ENCODE measurements around the gene MAP3K14.
A peak's percentile ranks its signal among the peaks of the same experiment; 100 is the strongest.

The MAP3K14 gene

GRCh38 chr17:45308016-45308365 is 8.8 kb downstream of the MAP3K14 start:
- H3K27me3 ChIP-seq (ENCODE audit: insufficient read depth, low read depth) = no peaks in the 10 kb centered on the region
- no peak for TF ChIP-seq CTCF (conservative IDR thresholded peaks at IDR 0.05; ENCODE audit: low read depth, low read length)
- peak overlapping the region; percentile 78 for H3K27ac ChIP-seq
- H3K4me1 ChIP-seq (ENCODE audit: low read depth, poor library complexity, severe bottlenecking) = peaks cover 94% of the 10 kb centered on the region
- peak overlapping the region; percentile 39 for H3K4me2 ChIP-seq
- H4K20me1 ChIP-seq (ENCODE audit: insufficient read depth) = no peaks in the 10 kb centered on the region
- no peak overlapping the region for H3K4me3 ChIP-seq (IDR thresholded peaks at IDR 0.05; ENCODE audit: insufficient read depth, low read depth, low read length)
- peaks cover 94% of the 10 kb centered on the region for H3K79me2 ChIP-seq (ENCODE audit: insufficient read depth, low read depth)
- no peaks in the 10 kb centered on the region for H3K36me3 ChIP-seq (ENCODE audit: insufficient read depth)
- peak overlapping the region; percentile 41; the same call in 1 of the 2 replicates for H3K9ac ChIP-seq
- H2AFZ ChIP-seq (ENCODE audit: low read depth) = no peak overlapping the region

- no peaks in the 10 kb centered on the region for H3K27me3 ChIP-seq (ENCODE audit: insufficient read depth, low read depth)
- no peak for TF ChIP-seq CTCF (conservative IDR thresholded peaks at IDR 0.05; ENCODE audit: low read depth, low read length)
- H2AFZ ChIP-seq (ENCODE audit: low read depth) = no peak overlapping the region
- H3K27ac ChIP-seq = peak overlapping the region; percentile 78
- peak overlapping the region; percentile 39 for H3K4me2 ChIP-seq
- peak overlapping the region; percentile 41; the same call in 1 of the 2 replicates for H3K9ac ChIP-seq
- H3K4me3 ChIP-seq (IDR thresholded peaks at IDR 0.05; ENCODE audit: insufficient read depth, low read depth, low read length) = no peak overlapping the region
- H4K20me1 ChIP-seq (ENCODE audit: insufficient read depth) = no peaks in the 10 kb centered on the region
- H3K4me1 ChIP-seq (ENCODE audit: low read depth, poor library complexity, severe bottlenecking) = peaks cover 94% of the 10 kb centered on the region
- H3K79me2 ChIP-seq (ENCODE audit: insufficient read depth, low read depth) = peaks cover 94% of the 10 kb centered on the region
- H3K36me3 ChIP-seq (ENCODE audit: insufficient read depth) = no peaks in the 10 kb centered on the region
These were observed 9.4 kb downstream of the MAP3K14 start for GRCh38 chr17:45307290-45308015.

- TF ChIP-seq CTCF (conservative IDR thresholded peaks at IDR 0.05; ENCODE audit: low read depth, low read length) = no peak
- Histone ChIP-seq H3K27me3 (ENCODE audit: insufficient read depth, low read depth) (no peaks in the 10 kb centered on the region), H3K79me2 (ENCODE audit: insufficient read depth, low read depth) (peaks cover 96% of the 10 kb centered on the region), H3K4me2 (peak overlapping the region; percentile 11; the same call in 1 of the 2 replicates), H2AFZ (ENCODE audit: low read depth) (no peak overlapping the region), H3K27ac (peak overlapping the region; percentile 7; the same call in 1 of the 2 replicates), H4K20me1 (ENCODE audit: insufficient read depth) (no peaks in the 10 kb centered on the region), H3K36me3 (ENCODE audit: insufficient read depth) (no peaks in the 10 kb centered on the region), H3K4me1 (ENCODE audit: low read depth, poor library complexity, severe bottlenecking) (peaks cover 97% of the 10 kb centered on the region), H3K9ac (no peak overlapping the region), H3K4me3 (IDR thresholded peaks at IDR 0.05; ENCODE audit: insufficient read depth, low read depth, low read length) (no peak overlapping the region)
These were observed 10.2 kb downstream of the MAP3K14 start for GRCh38 chr17:45306623-45307022.

- no peak overlapping the region for H3K4me2 ChIP-seq
- no peak overlapping the region for H2AFZ ChIP-seq (ENCODE audit: low read depth)
- no peaks in the 10 kb centered on the region for H3K27me3 ChIP-seq (ENCODE audit: insufficient read depth, low read depth)
- H3K4me3 ChIP-seq (IDR thresholded peaks at IDR 0.05; ENCODE audit: insufficient read depth, low read depth, low read length) = no peak overlapping the region
- H3K79me2 ChIP-seq (ENCODE audit: insufficient read depth, low read depth) = peaks cover 96% of the 10 kb centered on the region
- H3K36me3 ChIP-seq (ENCODE audit: insufficient read depth) = no peaks in the 10 kb centered on the region
- TF ChIP-seq CTCF (conservative IDR thresholded peaks at IDR 0.05; ENCODE audit: low read depth, low read length) = no peak
- no peak overlapping the region for H3K9ac ChIP-seq
- no peak overlapping the region for H3K27ac ChIP-seq
- H3K4me1 ChIP-seq (ENCODE audit: low read depth, poor library complexity, severe bottlenecking) = peaks cover 97% of the 10 kb centered on the region
- H4K20me1 ChIP-seq (ENCODE audit: insufficient read depth) = no peaks in the 10 kb centered on the region
These were observed 10.7 kb downstream of the MAP3K14 start for GRCh38 chr17:45306094-45306493.
